DOHH2 (cell line): ENCODE results near the gene PNCK.

Experiments
- H3F3A ChIP-seq: fragments of 200-600 bp; sonication (generic), shearing (Covaris generic); 2 replicates; pipeline ENCODE4 v1.6.0; 2016; ENCODE audit warnings: antibody characterized with exemption, mild to moderate bottlenecking; ENCODE audit not compliant: control insufficient read depth, insufficient read depth
- H3K27ac ChIP-seq: fragments of 200-600 bp; sonication (generic); 2 replicates; pipeline ENCODE4 v1.5.1; 2014; ENCODE audit warnings: low read depth, mild to moderate bottlenecking, low read length, moderate library complexity
- H3K27me3 ChIP-seq: fragments of 200-600 bp; sonication (generic); 2 replicates; pipeline ENCODE4 v1.6.1; 2014; ENCODE audit warnings: mild to moderate bottlenecking, low read length, mixed read lengths; ENCODE audit not compliant: control insufficient read depth
- H3K36me3 ChIP-seq: fragments of 200-600 bp; sonication (generic); 2 replicates; pipeline ENCODE4 v1.6.1; 2014; ENCODE audit warnings: mild to moderate bottlenecking, low read length, moderate library complexity, mixed read lengths; ENCODE audit not compliant: control insufficient read depth
- H3K4me1 ChIP-seq: fragments of 200-600 bp; sonication (generic); 2 replicates; pipeline ENCODE4 v1.6.1; 2014; ENCODE audit warnings: mild to moderate bottlenecking, low read length, mixed read lengths; ENCODE audit not compliant: control insufficient read depth
- H3K4me2 ChIP-seq: fragments of 200-600 bp; sonication (generic); 2 replicates; pipeline ENCODE4 v1.6.0; 2014; ENCODE audit warnings: mild to moderate bottlenecking, low read length, moderate library complexity
- H3K4me3 ChIP-seq: fragments of 200-600 bp; sonication (generic); 2 replicates; pipeline ENCODE4 v1.5.1; 2014; ENCODE audit warnings: mild to moderate bottlenecking, low read length, mixed read lengths
- H3K79me2 ChIP-seq: fragments of 200-600 bp; sonication (generic); 2 replicates; pipeline ENCODE4 v1.6.1; 2014; ENCODE audit warnings: mild to moderate bottlenecking, low read length, mixed read lengths; ENCODE audit not compliant: control insufficient read depth
- H3K9me2 ChIP-seq: fragments of 200-600 bp; sonication (generic); replicated peaks from 2 replicates; pipeline ENCODE4 v1.6.1; 2014; ENCODE audit warnings: mild to moderate bottlenecking, low read length, mixed read lengths; ENCODE audit not compliant: control insufficient read depth
- H3K9me3 ChIP-seq: fragments of 200-600 bp; sonication (generic); 2 replicates; pipeline ENCODE4 v1.6.1; 2014; ENCODE audit warnings: antibody characterized with exemption, low read length, mixed read lengths; ENCODE audit not compliant: control insufficient read depth, insufficient read depth
- H4K20me1 ChIP-seq: fragments of 200-600 bp; sonication (generic); 2 replicates; pipeline ENCODE4 v1.6.0; 2014; ENCODE audit warnings: low read depth, mild to moderate bottlenecking, antibody characterized with exemption, low read length, moderate library complexity; ENCODE audit not compliant: control insufficient read depth, insufficient read depth
- EZH2phosphoT487 ChIP-seq: fragments of 200-600 bp; sonication (generic); IDR thresholded peaks from 2 replicates; pipeline ENCODE4 v1.6.1; 2017; ENCODE audit warnings: borderline replicate concordance, mild to moderate bottlenecking, antibody characterized with exemption, low read length, moderate library complexity, mixed read lengths
- TF ChIP-seq, protein P1 (sequence below): fragments of 200-600 bp; sonication (generic); IDR thresholded peaks from one replicate; pipeline ENCODE4 v1.5.1; 2014; ENCODE audit warnings: antibody characterized with exemption, mild to moderate bottlenecking, low read depth, low read length; ENCODE audit not compliant: poor library complexity, severe bottlenecking

The PNCK gene

DNA sequence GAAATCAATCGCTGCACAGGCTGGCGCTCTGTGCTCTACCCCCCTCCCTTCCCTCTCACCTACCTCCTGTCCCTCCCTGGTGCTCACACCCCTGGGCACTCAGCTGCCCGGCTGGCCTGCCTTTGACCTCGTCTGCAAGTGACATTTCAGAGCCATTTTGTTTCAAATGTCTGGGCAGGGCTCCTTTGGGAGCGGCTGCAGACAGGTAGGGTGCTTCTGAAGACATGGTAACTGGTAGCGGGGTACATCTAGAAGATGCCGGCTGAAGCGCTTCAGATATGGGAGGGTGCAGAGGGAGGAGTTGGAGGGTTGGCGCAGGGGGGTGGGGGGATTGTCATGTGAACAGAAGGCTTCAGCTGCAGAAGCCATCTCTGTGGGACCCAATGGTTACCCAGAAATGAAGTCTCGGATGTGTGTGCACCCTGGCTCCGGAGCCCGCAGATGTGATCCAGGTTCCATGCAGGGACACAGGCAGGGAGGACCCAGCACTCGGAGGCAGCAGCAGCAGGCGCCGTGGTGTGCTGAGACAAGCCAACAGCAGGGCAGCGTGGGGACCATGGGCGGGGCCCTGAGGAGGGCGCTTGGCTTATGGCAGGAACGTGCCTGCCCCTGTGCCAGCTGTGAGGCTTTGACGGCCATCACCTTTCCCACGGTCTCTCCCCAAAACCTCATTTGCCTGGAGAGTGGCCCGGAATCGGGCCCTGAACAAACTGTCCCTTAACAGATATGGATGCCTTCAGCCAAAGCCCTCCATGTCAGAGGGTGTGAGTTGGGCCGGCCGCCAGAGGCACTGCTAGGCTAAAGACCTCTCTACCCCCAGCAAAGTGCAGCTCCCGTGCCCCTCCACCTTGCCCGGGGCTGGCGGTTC, 34.2 kb downstream of the PNCK start:
- Histone ChIP-seq H3K4me3 (no peak overlapping the region), H3K79me2 (no peaks in the 10 kb centered on the region), H3F3A (no peaks in the 10 kb centered on the region), H3K27ac (no peak overlapping the region), H3K4me1 (0 out of 2 replicates have a peak, but pooled peaks cover 2% of the 10 kb centered on the region), H3K9me3 (no peaks in the 10 kb centered on the region), H3K36me3 (no peaks in the 10 kb centered on the region), H3K27me3 (peaks cover 14% of the 10 kb centered on the region), H3K9me2 (no peaks in the 10 kb centered on the region), H3K4me2 (no peak overlapping the region), H4K20me1 (no peaks in the 10 kb centered on the region)
- no peak for TF ChIP-seq EZH2phosphoT487
- TF ChIP-seq, protein P1, sequence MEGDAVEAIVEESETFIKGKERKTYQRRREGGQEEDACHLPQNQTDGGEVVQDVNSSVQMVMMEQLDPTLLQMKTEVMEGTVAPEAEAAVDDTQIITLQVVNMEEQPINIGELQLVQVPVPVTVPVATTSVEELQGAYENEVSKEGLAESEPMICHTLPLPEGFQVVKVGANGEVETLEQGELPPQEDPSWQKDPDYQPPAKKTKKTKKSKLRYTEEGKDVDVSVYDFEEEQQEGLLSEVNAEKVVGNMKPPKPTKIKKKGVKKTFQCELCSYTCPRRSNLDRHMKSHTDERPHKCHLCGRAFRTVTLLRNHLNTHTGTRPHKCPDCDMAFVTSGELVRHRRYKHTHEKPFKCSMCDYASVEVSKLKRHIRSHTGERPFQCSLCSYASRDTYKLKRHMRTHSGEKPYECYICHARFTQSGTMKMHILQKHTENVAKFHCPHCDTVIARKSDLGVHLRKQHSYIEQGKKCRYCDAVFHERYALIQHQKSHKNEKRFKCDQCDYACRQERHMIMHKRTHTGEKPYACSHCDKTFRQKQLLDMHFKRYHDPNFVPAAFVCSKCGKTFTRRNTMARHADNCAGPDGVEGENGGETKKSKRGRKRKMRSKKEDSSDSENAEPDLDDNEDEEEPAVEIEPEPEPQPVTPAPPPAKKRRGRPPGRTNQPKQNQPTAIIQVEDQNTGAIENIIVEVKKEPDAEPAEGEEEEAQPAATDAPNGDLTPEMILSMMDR = no peak

DNA sequence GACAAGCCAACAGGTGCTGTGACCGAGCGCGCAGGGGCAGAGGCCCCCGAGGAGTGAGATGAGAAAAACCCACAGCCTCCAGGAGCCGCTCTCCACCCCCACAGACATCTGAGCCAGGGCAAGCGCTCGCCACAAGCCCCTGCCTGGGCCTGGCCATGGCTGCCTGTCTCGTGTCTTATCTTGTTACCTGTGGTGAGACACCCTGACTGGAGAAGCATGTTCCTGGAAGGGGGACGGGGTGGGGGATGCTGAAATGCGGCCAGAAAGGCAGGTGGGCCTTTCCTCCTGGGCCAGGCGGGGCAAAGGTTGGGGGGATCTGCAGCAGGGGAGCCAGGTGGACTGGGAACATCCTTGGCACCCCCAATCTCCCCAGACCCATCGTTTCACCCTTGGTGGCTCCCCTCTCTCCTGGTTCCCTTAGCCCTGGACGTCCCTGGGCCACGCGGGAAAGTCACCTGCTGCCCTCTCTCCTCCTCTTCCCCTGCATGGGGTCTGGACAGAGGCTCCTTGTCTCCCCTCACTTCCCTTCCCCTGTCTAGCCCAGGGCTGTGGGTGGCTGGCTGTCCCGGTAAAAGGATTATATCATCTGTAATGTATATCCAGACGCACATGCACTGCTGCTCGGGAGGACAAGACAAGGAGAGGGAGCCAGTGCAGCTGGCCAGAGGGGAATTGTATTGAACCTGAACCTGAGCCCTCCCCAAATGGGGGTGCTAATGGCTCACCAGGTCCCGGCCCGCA, 35.0 kb downstream of the PNCK start:
- Histone ChIP-seq H3K4me1 (no peaks in the 10 kb centered on the region), H3F3A (no peaks in the 10 kb centered on the region), H3K27me3 (peaks cover 11% of the 10 kb centered on the region), H3K4me2 (no peak overlapping the region), H3K9me2 (no peaks in the 10 kb centered on the region), H3K79me2 (no peaks in the 10 kb centered on the region), H3K36me3 (no peaks in the 10 kb centered on the region), H3K27ac (no peak overlapping the region), H3K9me3 (no peaks in the 10 kb centered on the region), H3K4me3 (no peak overlapping the region), H4K20me1 (no peaks in the 10 kb centered on the region)
- no peak for TF ChIP-seq EZH2phosphoT487
- TF ChIP-seq, protein P1 = no peak

DNA sequence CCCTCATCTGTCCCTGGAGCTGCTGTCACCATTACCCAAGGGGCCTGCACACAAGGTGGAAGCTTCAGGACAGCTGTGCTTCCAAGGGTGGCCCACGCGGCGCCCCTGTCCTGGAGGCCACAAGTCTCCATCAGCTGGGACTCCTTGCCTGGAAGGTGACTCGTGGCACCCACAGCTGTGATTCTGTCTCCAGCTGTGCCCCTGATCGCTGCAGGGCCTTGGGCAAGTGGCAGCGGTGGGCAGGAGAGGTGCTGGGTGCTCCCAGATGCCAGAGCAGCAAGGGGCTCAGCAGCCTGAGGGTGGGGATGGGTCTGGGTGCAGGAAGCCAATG, 35.6 kb downstream of the PNCK start:
- H3F3A ChIP-seq = no peaks in the 10 kb centered on the region
- no peak overlapping the region for H3K4me2 ChIP-seq
- no peaks in the 10 kb centered on the region for H3K4me1 ChIP-seq
- peaks cover 6% of the 10 kb centered on the region for H3K27me3 ChIP-seq
- H3K9me3 ChIP-seq = no peaks in the 10 kb centered on the region
- no peaks in the 10 kb centered on the region for H3K9me2 ChIP-seq
- H3K27ac ChIP-seq = no peak overlapping the region
- H3K4me3 ChIP-seq = no peak overlapping the region
- H3K79me2 ChIP-seq = no peaks in the 10 kb centered on the region
- H3K36me3 ChIP-seq = no peaks in the 10 kb centered on the region
- H4K20me1 ChIP-seq = no peaks in the 10 kb centered on the region
- no peak for TF ChIP-seq EZH2phosphoT487
- TF ChIP-seq, protein P1 = no peak
